Measurements from ENCODE around the gene KCNK15. TPM values are rescaled to one million over a fixed set of nuclear protein-coding genes. Genes with fewer than 3 reads are reported as not detected.

Gene KCNK15
- total RNA-seq, 4 donors from 2014 or later: 3.6 to 5.6 (median 5.0) TPM

DNA sequence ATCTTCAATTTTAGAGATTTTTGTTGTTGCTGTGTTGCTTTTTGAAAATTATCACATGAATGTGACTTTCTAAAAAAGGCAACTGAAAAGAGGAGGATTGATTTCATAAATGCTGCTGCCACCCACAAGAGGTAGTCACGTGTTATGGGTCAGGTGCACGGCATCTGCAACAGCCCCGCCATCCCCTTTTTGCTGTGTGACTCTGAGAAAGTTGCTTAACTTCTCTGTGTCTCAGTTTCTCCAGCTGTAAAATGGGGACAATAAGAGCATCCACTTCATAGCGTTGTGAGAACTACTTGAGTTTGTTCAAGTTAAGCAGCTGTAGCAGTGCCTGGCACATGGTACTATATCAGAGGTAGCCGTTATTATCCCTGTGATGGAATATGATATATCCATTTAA lies 19.8 kb upstream of the KCNK15 start:
- intact Hi-C loops (cut with DNase I): no loop called here
- DNase-seq (ENCODE audit: extremely low spot score): no peak
- Histone ChIP-seq H3K4me1 (peaks cover 26 to 63% (median 41%) of the 10 kb centered on the region in 4 donors), H3K36me3 (peaks cover 0 to 22% (median 7%) of the 10 kb centered on the region in 4 donors), H3K27me3 (no peaks in the 10 kb centered on the region), H3K9me3 (no peaks in the 10 kb centered on the region), H3K27ac (replicated peaks in 1 of 4) (peak overlapping the region in 3 of 4 donors; percentile 36 to 60 (median 51)), H3K4me3 (no peak overlapping the region)
- TF ChIP-seq POLR2A (IDR thresholded peaks at IDR 0.05; ENCODE audit: low read depth) (no peak), POLR2AphosphoS5 (IDR thresholded peaks at IDR 0.05) (no peak)
- TF ChIP-seq, protein P1, sequence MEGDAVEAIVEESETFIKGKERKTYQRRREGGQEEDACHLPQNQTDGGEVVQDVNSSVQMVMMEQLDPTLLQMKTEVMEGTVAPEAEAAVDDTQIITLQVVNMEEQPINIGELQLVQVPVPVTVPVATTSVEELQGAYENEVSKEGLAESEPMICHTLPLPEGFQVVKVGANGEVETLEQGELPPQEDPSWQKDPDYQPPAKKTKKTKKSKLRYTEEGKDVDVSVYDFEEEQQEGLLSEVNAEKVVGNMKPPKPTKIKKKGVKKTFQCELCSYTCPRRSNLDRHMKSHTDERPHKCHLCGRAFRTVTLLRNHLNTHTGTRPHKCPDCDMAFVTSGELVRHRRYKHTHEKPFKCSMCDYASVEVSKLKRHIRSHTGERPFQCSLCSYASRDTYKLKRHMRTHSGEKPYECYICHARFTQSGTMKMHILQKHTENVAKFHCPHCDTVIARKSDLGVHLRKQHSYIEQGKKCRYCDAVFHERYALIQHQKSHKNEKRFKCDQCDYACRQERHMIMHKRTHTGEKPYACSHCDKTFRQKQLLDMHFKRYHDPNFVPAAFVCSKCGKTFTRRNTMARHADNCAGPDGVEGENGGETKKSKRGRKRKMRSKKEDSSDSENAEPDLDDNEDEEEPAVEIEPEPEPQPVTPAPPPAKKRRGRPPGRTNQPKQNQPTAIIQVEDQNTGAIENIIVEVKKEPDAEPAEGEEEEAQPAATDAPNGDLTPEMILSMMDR (IDR thresholded peaks at IDR 0.05): no peak
- 75% methylated on average over 5 of the region's 5 CpGs for WGBS

DNA sequence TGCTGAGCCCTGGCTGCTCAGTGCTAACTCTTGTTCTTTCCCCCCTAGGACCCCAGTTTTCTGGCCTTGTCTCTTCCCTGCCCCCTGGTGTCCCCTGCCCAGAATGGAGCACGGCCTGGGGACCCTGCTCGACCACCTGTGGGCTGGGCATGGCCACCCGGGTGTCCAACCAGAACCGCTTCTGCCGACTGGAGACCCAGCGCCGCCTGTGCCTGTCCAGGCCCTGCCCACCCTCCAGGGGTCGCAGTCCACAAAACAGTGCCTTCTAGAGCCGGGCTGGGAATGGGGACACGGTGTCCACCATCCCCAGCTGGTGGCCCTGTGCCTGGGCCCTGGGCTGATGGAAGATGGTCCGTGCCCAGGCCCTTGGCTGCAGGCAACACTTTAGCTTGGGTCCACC lies 18.6 kb upstream of the KCNK15 start:
- Histone ChIP-seq H3K27ac (replicated peaks in 1 of 4) (peak overlapping the region; percentile 15 to 60 (median 41)), H3K36me3 (peaks cover 0 to 22% (median 7%) of the 10 kb centered on the region in 4 donors), H3K27me3 (no peaks in the 10 kb centered on the region), H3K4me1 (peaks cover 29 to 63% (median 40%) of the 10 kb centered on the region in 4 donors), H3K4me3 (no peak overlapping the region), H3K9me3 (no peaks in the 10 kb centered on the region)
- WGBS: 97% methylated on average over 10 of the region's 11 CpGs
- TF ChIP-seq POLR2AphosphoS5 (IDR thresholded peaks at IDR 0.05): no peak
- TF ChIP-seq, protein P1 (IDR thresholded peaks at IDR 0.05): no peak
- no peak for TF ChIP-seq EP300 (IDR thresholded peaks at IDR 0.05)
- TF ChIP-seq POLR2A (IDR thresholded peaks at IDR 0.05; ENCODE audit: low read depth): no peak
- intact Hi-C loops (cut with DNase I): no loop called here
- no peak for DNase-seq (ENCODE audit: extremely low spot score)

DNA sequence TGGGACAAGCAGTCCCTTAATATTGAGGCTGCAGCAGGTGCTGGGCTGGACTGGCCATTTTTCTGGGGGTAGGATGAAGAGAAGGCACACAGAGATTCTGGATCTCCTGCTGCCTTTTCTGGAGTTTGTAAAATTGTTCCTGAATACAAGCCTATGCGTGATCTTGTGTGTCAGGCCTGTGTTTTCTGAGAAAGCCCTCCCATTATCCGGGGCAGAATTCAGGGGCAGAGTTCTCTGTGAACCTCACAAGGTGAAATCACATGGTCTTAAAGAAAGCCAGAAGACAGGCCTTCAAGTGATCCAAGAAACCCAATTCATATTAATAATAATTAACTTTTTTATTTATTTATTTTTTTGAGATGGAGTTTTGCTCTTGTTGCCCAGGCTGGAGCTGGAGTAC lies 18.0 kb upstream of the KCNK15 start:
- intact Hi-C loops (cut with DNase I): no loop called here
- no peaks in the 10 kb centered on the region for H3K27me3 ChIP-seq
- WGBS: 63% methylated on average over 2 of the region's 2 CpGs
- TF ChIP-seq POLR2AphosphoS5 (IDR thresholded peaks at IDR 0.05): no peak
- TF ChIP-seq EP300 (IDR thresholded peaks at IDR 0.05): no peak
- TF ChIP-seq POLR2A (IDR thresholded peaks at IDR 0.05; ENCODE audit: low read depth): no peak
- TF ChIP-seq, protein P1 (IDR thresholded peaks at IDR 0.05): no peak
- no peaks in the 10 kb centered on the region for H3K9me3 ChIP-seq
- peaks cover 29 to 66% (median 43%) of the 10 kb centered on the region in 4 donors for H3K4me1 ChIP-seq
- DNase-seq (ENCODE audit: extremely low spot score): no peak
- no peak overlapping the region for H3K4me3 ChIP-seq
- H3K27ac ChIP-seq (replicated peaks in 1 of 4): peak overlapping the region; percentile 31 to 78 (median 56)
- peaks cover 0 to 22% (median 7%) of the 10 kb centered on the region in 4 donors for H3K36me3 ChIP-seq

DNA sequence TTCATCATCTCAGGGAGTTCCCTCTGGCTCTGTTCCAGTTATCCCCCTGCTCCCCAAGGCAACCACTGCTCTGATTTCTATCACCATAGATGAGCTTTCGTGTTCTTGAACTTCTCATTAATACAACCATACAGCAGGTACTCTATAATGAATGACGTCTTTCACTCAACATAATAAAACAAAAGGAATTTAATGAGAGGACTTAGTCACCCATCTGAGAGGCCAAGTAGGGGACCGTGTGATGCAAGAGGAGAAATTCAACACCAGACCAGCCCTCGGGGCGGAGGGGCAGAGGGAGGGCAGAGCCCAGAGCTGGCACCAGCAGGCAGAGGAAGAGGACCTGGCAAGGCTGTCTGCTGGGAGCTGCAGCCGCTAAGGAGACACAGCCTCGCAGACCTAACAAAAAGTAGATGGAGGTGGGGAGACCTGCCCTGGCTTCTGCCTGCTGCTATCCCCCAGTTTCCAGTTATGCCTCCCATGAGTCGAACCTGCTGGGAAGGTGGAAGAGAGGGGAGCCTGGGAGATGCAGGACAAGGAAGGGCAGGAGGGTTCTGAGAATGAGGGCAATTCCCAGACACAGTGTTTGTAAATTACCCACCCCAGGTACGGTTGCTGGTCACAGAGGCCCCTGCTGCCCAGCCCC lies 16.7 kb upstream of the KCNK15 start:
- intact Hi-C loops (cut with DNase I): no loop called here
- TF ChIP-seq EP300 (IDR thresholded peaks at IDR 0.05) (no peak), POLR2AphosphoS5 (IDR thresholded peaks at IDR 0.05) (peak; percentile 59 to 92), POLR2A (IDR thresholded peaks at IDR 0.05; ENCODE audit: low read depth) (no peak)
- TF ChIP-seq, protein P1 (IDR thresholded peaks at IDR 0.05): no peak
- no peaks in the 10 kb centered on the region for H3K9me3 ChIP-seq
- peak overlapping the region; percentile 44 to 78 (median 54) for H3K27ac ChIP-seq (replicated peaks in 1 of 4)
- H3K36me3 ChIP-seq: peaks cover 0 to 17% (median 4%) of the 10 kb centered on the region in 4 donors
- WGBS: 26% methylated on average over 8 of the region's 9 CpGs
- H3K4me1 ChIP-seq: peaks cover 36 to 77% (median 55%) of the 10 kb centered on the region in 4 donors
- H3K27me3 ChIP-seq: no peaks in the 10 kb centered on the region
- no peak for DNase-seq (ENCODE audit: extremely low spot score)
- peak overlapping the region in 1 of 4 donors; percentile 25 for H3K4me3 ChIP-seq
